ENCODE measurements around the gene CILP. TPM values are rescaled to one million over a fixed set of nuclear protein-coding genes. Genes with fewer than 3 reads are reported as not detected.

CILP gene
- total RNA-seq, 1 donor from 2014 or later: 5.4 TPM

GRCh38 chr15:65146438-65146837 is 64.8 kb downstream of the CILP start:
- DNase-seq (ENCODE audit: low spot score): no peak

Other genes starting within 250 kb of the CILP start
- gene SPG21, start 221.6 kb downstream of the CILP start, total RNA-seq: 108 TPM
- gene MTFMT, start 181.8 kb downstream of the CILP start, total RNA-seq: 19.8 TPM
- not detected for gene SLC51B, start 166.1 kb downstream of the CILP start, total RNA-seq
- gene RASL12, start 143.5 kb downstream of the CILP start, total RNA-seq: 32.8 TPM
- 0.18 TPM for gene KBTBD13, start 134.7 kb downstream of the CILP start, total RNA-seq
- gene UBAP1L, start 96.3 kb downstream of the CILP start, total RNA-seq: 9.4 TPM
- 25.9 TPM for gene PDCD7, start 77.7 kb downstream of the CILP start, total RNA-seq
- gene CLPX, start 26.1 kb downstream of the CILP start, total RNA-seq: 52.6 TPM
- gene PARP16, start 75.4 kb upstream of the CILP start, total RNA-seq: 14.8 TPM
- gene RNU5A-1, start 84.6 kb upstream of the CILP start, total RNA-seq: not detected
- gene RNU5B-1, start 93.2 kb upstream of the CILP start, total RNA-seq: not detected
- 1.6 TPM for gene IGDCC3, start 166.5 kb upstream of the CILP start, total RNA-seq
- gene IGDCC4, start 211.5 kb upstream of the CILP start, total RNA-seq: 2.1 TPM

All from ureter (tissue), 1 donor.